ENCODE measurements around the gene CISH. TPM values are rescaled to one million over a fixed set of nuclear protein-coding genes. Genes with fewer than 3 reads are reported as not detected.

The CISH gene
- total and polyA plus RNA-seq, 9 of the 15 experiments (the other 6 are each of a cell fraction or from before 2014, with no cell fraction given) = 1.7 to 47.7 (median 18.3) TPM

DNA sequence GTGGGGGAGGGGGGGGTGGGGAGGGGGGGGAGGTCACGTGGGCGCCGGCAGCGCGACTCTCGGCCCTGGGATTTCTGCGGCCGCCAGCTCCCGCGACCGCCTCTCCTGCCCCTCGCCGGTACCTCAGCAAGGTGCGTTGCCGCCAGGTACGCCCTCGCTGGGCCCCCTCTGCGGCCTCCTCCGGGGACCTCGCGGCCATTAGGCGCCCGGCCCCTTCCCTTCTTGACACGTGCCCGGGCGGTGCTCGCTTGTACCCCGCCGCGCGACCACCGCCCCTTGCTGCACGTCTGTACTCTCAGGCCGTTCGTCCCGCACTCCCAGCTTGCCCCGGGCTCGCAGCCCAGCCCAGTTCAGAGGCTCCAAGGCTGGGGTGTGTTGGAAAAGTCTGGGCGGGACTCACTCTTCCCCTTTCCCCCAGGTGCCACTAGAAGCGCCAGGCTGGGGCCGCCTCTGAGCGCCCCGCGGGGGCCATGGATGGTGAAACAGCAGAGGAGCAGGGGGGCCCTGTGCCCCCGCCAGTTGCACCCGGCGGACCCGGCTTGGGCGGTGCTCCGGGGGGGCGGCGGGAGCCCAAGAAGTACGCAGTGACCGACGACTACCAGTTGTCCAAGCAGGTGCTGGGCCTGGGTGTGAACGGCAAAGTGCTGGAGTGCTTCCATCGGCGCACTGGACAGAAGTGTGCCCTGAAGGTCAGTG is 5.7 kb upstream of the CISH start, which contains the start of gene MAPKAPK3 (continued):
- peak; percentile 43 for TF ChIP-seq RBBP5 (IDR thresholded peaks at IDR 0.05; ENCODE audit: borderline replicate concordance, insufficient read depth, low read length, poor library complexity, severe bottlenecking)
- TF ChIP-seq, protein P1, sequence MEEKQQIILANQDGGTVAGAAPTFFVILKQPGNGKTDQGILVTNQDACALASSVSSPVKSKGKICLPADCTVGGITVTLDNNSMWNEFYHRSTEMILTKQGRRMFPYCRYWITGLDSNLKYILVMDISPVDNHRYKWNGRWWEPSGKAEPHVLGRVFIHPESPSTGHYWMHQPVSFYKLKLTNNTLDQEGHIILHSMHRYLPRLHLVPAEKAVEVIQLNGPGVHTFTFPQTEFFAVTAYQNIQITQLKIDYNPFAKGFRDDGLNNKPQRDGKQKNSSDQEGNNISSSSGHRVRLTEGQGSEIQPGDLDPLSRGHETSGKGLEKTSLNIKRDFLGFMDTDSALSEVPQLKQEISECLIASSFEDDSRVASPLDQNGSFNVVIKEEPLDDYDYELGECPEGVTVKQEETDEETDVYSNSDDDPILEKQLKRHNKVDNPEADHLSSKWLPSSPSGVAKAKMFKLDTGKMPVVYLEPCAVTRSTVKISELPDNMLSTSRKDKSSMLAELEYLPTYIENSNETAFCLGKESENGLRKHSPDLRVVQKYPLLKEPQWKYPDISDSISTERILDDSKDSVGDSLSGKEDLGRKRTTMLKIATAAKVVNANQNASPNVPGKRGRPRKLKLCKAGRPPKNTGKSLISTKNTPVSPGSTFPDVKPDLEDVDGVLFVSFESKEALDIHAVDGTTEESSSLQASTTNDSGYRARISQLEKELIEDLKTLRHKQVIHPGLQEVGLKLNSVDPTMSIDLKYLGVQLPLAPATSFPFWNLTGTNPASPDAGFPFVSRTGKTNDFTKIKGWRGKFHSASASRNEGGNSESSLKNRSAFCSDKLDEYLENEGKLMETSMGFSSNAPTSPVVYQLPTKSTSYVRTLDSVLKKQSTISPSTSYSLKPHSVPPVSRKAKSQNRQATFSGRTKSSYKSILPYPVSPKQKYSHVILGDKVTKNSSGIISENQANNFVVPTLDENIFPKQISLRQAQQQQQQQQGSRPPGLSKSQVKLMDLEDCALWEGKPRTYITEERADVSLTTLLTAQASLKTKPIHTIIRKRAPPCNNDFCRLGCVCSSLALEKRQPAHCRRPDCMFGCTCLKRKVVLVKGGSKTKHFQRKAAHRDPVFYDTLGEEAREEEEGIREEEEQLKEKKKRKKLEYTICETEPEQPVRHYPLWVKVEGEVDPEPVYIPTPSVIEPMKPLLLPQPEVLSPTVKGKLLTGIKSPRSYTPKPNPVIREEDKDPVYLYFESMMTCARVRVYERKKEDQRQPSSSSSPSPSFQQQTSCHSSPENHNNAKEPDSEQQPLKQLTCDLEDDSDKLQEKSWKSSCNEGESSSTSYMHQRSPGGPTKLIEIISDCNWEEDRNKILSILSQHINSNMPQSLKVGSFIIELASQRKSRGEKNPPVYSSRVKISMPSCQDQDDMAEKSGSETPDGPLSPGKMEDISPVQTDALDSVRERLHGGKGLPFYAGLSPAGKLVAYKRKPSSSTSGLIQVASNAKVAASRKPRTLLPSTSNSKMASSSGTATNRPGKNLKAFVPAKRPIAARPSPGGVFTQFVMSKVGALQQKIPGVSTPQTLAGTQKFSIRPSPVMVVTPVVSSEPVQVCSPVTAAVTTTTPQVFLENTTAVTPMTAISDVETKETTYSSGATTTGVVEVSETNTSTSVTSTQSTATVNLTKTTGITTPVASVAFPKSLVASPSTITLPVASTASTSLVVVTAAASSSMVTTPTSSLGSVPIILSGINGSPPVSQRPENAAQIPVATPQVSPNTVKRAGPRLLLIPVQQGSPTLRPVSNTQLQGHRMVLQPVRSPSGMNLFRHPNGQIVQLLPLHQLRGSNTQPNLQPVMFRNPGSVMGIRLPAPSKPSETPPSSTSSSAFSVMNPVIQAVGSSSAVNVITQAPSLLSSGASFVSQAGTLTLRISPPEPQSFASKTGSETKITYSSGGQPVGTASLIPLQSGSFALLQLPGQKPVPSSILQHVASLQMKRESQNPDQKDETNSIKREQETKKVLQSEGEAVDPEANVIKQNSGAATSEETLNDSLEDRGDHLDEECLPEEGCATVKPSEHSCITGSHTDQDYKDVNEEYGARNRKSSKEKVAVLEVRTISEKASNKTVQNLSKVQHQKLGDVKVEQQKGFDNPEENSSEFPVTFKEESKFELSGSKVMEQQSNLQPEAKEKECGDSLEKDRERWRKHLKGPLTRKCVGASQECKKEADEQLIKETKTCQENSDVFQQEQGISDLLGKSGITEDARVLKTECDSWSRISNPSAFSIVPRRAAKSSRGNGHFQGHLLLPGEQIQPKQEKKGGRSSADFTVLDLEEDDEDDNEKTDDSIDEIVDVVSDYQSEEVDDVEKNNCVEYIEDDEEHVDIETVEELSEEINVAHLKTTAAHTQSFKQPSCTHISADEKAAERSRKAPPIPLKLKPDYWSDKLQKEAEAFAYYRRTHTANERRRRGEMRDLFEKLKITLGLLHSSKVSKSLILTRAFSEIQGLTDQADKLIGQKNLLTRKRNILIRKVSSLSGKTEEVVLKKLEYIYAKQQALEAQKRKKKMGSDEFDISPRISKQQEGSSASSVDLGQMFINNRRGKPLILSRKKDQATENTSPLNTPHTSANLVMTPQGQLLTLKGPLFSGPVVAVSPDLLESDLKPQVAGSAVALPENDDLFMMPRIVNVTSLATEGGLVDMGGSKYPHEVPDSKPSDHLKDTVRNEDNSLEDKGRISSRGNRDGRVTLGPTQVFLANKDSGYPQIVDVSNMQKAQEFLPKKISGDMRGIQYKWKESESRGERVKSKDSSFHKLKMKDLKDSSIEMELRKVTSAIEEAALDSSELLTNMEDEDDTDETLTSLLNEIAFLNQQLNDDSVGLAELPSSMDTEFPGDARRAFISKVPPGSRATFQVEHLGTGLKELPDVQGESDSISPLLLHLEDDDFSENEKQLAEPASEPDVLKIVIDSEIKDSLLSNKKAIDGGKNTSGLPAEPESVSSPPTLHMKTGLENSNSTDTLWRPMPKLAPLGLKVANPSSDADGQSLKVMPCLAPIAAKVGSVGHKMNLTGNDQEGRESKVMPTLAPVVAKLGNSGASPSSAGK (IDR thresholded peaks at IDR 0.05) = peak; percentile 48; the same call in 1 of the 2 replicates
- TF ChIP-seq, protein P2, sequence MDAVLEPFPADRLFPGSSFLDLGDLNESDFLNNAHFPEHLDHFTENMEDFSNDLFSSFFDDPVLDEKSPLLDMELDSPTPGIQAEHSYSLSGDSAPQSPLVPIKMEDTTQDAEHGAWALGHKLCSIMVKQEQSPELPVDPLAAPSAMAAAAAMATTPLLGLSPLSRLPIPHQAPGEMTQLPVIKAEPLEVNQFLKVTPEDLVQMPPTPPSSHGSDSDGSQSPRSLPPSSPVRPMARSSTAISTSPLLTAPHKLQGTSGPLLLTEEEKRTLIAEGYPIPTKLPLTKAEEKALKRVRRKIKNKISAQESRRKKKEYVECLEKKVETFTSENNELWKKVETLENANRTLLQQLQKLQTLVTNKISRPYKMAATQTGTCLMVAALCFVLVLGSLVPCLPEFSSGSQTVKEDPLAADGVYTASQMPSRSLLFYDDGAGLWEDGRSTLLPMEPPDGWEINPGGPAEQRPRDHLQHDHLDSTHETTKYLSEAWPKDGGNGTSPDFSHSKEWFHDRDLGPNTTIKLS (IDR thresholded peaks at IDR 0.05; ENCODE audit: borderline replicate concordance, low read depth) = no peak
- TF ChIP-seq, protein P3, sequence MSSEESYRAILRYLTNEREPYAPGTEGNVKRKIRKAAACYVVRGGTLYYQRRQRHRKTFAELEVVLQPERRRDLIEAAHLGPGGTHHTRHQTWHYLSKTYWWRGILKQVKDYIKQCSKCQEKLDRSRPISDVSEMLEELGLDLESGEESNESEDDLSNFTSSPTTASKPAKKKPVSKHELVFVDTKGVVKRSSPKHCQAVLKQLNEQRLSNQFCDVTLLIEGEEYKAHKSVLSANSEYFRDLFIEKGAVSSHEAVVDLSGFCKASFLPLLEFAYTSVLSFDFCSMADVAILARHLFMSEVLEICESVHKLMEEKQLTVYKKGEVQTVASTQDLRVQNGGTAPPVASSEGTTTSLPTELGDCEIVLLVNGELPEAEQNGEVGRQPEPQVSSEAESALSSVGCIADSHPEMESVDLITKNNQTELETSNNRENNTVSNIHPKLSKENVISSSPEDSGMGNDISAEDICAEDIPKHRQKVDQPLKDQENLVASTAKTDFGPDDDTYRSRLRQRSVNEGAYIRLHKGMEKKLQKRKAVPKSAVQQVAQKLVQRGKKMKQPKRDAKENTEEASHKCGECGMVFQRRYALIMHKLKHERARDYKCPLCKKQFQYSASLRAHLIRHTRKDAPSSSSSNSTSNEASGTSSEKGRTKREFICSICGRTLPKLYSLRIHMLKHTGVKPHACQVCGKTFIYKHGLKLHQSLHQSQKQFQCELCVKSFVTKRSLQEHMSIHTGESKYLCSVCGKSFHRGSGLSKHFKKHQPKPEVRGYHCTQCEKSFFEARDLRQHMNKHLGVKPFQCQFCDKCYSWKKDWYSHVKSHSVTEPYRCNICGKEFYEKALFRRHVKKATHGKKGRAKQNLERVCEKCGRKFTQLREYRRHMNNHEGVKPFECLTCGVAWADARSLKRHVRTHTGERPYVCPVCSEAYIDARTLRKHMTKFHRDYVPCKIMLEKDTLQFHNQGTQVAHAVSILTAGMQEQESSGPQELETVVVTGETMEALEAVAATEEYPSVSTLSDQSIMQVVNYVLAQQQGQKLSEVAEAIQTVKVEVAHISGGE (CRISPR knock-in tag; IDR thresholded peaks at IDR 0.05) = no peak
- TF ChIP-seq GABPA (tag; conservative IDR thresholded peaks at IDR 0.05; ENCODE audit: low read depth) = no peak
- TF ChIP-seq, protein P4, sequence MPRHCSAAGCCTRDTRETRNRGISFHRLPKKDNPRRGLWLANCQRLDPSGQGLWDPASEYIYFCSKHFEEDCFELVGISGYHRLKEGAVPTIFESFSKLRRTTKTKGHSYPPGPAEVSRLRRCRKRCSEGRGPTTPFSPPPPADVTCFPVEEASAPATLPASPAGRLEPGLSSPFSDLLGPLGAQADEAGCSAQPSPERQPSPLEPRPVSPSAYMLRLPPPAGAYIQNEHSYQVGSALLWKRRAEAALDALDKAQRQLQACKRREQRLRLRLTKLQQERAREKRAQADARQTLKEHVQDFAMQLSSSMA (CRISPR knock-in tag; IDR thresholded peaks at IDR 0.05) = no peak
- no peak for TF ChIP-seq SAFB (IDR thresholded peaks at IDR 0.05; ENCODE audit: borderline replicate concordance, low read depth, low read length)
- no peak for TF ChIP-seq DACH1 (IDR thresholded peaks at IDR 0.05; ENCODE audit: partially characterized antibody)

Measured in K562 (cell line).